Breast epithelium (tissue), 3 donors: ENCODE results near the gene PTPRN2.

Source experiments
- CTCF ChIP-seq, 3 donors: fragments of 450-650 bp; IDR thresholded peaks; one replicate each; pipeline ENCODE4 v1.5.1; 2016 to 2017; ENCODE audit warnings: antibody characterized with exemption in 3 of 3, mild to moderate bottlenecking in 3 of 3, moderate library complexity in 3 of 3
- POLR2A ChIP-seq: fragments of 450-650 bp; IDR thresholded peaks from one replicate; pipeline ENCODE4 v1.6.1; 2016; ENCODE audit warnings: antibody characterized with exemption, mild to moderate bottlenecking, moderate library complexity

DNA sequence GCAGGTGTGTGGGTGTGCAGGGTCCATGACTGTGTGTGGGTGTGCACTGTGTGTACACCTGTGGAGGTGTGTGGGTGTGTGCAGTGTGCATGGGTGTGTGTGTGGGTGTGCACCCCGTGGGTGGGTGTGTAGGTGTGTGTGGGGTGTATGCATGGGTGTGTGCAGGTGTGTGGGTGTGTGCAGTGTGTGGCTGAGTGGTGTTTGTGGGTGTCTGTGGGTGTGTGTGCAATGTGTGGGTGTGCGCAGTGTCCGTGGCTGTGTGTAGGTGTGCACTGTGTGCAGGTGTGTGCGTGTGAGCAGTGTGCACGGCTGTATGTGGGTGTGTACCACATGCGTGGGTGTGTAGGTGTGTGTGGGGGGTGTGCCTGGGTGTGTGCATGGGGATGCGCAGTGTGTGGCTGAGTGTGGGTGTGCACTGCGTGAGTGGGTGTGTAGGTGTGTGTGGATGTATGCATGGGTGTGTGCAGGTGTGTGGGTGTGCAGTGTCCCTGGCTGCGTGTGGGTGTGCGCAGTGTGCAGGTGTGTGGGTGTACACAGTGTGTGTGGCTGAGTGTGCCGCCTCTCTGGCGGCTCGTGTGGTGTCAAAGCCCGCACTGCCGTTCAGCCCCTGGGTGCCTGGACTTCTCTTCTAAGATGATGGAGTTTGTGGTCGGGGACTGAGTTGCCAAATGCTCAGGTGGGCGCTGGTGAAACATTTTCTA, 1042.5 kb downstream of the PTPRN2 start:
- no peak for TF ChIP-seq POLR2A
- no peak for TF ChIP-seq CTCF (IDR thresholded peaks at IDR 0.05)
